DOHH2 (cell line): ENCODE data around the gene COQ10B.

Experiments used
- EZH2phosphoT487 ChIP-seq: fragments of 200-600 bp; sonication (generic); IDR thresholded peaks from 2 replicates; pipeline ENCODE4 v1.6.1; 2017; ENCODE audit warnings: borderline replicate concordance, mild to moderate bottlenecking, antibody characterized with exemption, low read length, moderate library complexity, mixed read lengths
- TF ChIP-seq, protein P1 (sequence below): fragments of 200-600 bp; sonication (generic); IDR thresholded peaks from one replicate; pipeline ENCODE4 v1.5.1; 2014; ENCODE audit warnings: antibody characterized with exemption, mild to moderate bottlenecking, low read depth, low read length; ENCODE audit not compliant: poor library complexity, severe bottlenecking

DNA sequence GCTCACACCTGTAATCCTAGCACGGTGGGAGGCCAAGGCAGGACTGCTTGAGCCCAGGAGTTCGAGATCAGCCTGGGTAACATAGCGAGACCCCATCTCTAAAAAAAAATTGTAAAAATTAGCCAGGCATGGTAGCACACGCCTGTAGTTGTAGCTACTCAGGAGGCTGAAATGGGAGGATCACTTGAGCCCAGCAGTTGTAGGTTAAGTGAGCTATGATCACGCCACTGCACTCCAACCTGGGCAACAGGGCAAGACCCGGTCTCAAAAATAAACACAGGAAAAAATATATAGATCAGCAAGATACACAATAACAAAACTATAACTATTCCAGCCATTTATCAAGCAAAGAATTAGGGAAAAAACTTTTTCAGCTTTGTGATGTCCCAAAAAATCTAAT, 21.5 kb upstream of the COQ10B start:
- TF ChIP-seq EZH2phosphoT487 = no peak
- TF ChIP-seq, protein P1, sequence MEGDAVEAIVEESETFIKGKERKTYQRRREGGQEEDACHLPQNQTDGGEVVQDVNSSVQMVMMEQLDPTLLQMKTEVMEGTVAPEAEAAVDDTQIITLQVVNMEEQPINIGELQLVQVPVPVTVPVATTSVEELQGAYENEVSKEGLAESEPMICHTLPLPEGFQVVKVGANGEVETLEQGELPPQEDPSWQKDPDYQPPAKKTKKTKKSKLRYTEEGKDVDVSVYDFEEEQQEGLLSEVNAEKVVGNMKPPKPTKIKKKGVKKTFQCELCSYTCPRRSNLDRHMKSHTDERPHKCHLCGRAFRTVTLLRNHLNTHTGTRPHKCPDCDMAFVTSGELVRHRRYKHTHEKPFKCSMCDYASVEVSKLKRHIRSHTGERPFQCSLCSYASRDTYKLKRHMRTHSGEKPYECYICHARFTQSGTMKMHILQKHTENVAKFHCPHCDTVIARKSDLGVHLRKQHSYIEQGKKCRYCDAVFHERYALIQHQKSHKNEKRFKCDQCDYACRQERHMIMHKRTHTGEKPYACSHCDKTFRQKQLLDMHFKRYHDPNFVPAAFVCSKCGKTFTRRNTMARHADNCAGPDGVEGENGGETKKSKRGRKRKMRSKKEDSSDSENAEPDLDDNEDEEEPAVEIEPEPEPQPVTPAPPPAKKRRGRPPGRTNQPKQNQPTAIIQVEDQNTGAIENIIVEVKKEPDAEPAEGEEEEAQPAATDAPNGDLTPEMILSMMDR = no peak
